Measurements from ENCODE around the gene ZNF367.

GRCh38 chr9:96378187-96378586, 40.0 kb downstream of the ZNF367 start:
- no peak for TF ChIP-seq ZNF274 (IDR thresholded peaks at IDR 0.05; ENCODE audit: low read depth, low read length)
- TF ChIP-seq SUZ12 (IDR thresholded peaks at IDR 0.05; ENCODE audit: extremely low read depth, insufficient read depth, insufficient read length) = no peak
- no peak for TF ChIP-seq YY1 (IDR thresholded peaks at IDR 0.05; ENCODE audit: insufficient read depth, insufficient read length)
